NCI-H345 treated with DMSO at 0.1 percent for 48 hours (cell line): ENCODE data around the gene NKIRAS2.
A peak's percentile ranks its signal among the peaks of the same experiment; 100 is the strongest.

Experiments
- DNase-seq: peaks from one replicate; lab custom pipeline; 2025; ENCODE audit not compliant: unreplicated experiment; lab: John Stamatoyannopoulos, UW

Gene NKIRAS2

DNA sequence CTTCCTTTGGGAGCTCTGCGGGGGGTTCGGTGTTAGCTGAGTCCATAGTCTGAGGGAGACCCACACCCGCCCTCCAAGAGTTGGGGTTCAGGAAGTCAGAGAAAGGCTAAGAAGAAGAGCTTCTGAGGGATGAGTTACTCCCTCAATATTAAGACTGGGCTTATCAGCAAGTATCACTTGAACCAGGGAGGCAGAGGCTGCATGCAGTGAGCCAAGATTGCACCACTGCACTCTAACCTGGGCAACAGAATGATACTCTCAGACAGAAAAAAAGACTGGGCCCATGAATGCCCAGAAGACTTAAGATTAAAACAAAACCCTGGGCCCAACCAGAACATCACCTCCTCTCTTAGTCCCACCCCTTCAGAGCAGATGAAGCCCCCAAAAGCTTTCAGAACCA, 6.0 kb downstream of the NKIRAS2 start:
- DNase-seq, result no peak

DNA sequence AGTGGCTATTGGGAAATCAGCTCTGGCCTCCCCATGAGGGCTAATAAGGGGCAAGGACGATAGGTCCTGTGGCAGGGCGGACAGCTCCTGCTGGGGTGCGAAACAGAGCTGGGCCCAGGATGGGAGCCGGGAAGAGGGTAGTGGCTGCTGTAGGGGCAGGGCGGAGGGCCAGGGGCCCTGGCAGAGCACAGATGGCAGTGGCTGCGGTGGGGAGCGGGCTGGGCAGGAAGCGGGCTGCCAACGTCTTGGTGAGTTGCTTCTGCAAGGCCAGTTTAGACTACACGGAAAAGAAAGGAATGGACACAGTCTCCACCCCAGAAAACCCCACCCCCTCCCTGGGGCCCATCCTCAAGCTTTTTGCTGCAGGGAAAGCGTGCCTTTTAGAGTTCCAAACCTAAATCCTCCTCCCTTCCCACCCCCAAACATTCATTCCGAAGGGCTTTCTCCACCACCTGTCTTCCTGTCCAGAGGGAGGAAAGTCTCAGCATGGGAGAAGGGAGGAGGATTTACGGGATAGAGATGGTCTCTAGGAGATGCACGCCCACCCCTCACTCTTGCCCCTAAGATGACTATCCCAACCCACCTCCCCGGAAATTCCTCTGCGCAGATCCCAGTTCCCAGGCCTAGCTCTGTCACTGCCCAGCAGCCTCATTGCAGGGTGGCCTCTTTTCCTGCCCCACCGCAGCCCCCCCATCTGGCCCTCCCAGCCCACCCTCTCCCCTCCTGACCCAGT, 7.1 kb downstream of the NKIRAS2 start:
- no peak for DNase-seq

DNA sequence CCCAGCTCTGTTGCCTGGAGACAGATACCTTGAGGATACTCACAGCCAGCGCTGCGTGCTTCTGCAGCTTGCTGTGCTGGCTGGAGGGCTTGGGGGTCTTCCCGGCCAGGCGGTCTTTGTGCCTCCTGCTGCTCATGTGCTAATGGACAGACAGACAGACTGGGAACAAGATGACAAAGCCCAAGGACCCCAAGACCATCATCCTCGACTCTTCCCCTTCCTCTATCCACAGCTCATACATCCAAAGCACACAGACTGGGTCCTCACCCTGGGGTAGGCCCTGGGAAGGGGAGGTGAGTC, 7.7 kb downstream of the NKIRAS2 start:
- DNase-seq, result no peak

DNA sequence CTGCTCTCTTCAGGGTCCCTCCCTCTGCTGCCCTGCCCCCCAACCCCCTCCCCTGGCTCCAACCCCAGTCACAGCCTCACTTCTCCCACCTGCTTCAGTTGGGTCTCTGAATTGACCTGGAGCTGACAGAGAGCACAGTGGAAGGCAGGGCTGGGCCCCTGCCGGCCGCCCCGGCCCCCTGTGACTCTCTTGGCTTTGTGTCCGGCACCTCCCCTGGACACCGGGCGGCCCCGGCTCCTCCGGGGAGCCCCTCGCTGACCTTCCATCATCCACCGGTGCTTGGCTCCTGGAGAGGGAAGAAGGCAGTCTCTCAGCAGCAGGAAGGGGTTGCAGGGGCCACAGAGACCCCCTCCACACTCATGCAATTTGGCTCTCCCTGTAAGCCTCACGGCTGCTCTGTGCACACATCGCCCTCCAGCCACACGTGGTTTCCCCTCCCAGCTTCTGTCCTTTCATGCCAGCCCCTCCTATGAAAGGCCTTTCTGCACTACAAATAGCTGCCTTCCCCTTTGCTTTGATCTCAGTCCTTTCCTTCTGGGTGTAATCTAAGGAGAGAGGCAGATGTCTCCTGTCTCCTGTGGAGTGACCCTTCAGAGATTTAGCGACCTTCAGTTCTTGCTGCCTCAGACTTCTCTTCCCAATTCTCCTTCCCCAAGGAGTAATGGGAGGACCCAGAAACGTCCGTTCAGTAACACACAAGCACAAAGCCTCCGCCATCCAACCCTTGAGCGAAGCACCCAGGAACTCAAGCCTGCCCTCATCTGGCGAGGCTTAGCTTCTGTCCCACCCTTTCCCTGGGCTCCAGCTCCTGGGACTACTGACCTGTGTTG, 8.3 kb downstream of the NKIRAS2 start:
- DNase-seq, result no peak

DNA sequence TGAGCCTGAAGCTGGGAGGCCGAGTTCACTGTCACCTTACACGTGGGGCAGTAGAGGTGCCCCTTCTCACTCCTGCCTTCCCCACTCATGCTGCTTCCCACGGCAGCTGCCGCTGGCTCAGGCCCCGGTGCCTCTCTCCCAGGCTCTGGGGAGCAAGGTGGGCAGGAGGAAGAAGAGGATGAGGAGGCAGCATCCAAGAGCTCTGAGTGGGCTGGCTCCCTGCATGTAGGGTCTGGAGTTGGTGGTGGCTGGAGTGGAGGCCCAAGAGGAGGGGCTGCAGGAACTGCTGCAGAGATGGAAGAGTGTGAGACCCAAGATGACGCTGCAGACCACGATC, 8.9 kb downstream of the NKIRAS2 start:
- DNase-seq, result no peak

DNA sequence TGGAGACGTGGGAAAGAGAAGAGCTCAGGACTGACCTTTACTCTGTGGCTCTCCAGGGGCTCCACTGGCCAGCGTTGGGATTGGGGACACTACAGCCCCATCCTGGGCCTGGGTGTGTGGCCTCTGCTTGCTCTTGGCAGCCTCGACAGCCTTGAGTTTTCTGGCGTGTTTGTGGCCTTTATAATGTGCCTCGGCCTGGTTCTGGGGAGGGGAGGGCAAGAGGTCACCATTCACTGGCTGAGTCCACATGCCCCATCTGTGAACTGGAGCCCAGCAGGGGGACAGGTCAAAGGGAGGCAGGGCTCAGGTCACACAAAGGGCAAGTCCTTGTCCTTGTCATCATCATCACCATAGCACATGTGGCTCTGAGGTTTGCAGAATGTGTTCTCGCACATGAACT, 11.7 kb downstream of the NKIRAS2 start:
- DNase-seq, result no peak

DNA sequence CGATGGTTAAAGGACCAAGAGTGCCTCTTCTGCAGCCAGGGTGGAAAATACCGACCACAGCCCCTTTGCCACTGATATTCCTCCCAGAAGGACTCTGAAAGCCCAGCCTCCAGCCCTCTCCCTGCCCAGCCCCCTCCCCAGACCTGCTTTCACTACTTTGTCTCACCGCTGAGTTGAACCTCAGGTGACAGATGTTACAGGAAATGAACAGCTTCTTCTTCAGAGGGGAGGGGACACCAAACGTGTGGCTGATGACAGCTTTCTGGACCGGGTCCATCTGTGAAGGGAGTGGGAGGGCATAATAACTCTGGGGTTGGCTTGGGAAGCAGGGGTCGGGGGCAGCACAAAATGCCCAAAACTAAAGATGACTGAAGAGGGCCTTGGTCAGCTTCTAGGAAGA, 14.2 kb downstream of the NKIRAS2 start:
- DNase-seq, result no peak

DNA sequence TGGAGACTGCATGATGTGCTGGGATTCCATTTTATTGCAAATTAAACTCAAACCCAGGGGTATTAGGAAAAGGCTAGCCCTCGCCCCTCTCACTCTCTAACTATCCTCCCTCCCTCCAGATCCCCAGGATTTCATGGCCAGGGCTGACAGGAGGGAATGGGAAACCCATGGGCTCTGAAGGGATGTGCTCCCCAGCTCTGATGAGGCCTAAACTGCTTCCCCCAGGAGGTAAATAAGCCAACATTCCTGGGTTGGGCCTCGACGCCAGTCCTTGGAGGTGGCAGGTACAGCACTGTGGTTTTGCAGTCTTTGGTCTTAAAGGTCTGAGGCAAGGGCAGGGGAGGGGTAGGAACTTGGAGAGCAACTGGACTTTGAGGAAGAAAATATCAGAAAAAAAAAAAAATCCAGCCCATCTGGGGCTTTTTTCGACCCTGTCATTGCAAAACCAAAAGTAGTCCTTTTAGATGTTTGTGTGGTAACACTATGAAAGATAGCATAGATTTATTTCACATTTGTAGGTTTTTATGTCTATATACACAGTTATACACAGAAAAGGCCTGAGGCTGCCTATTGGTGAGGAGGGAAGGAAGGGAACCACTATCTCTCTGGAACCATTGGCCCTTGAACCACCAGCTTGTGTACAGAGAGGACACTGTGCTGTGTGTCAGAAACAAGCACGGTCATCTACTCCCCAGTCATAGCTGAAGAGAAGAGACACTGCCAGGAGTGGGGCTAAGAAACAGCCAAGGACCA, 18.5 kb downstream of the NKIRAS2 start:
- DNase-seq, result no peak

DNA sequence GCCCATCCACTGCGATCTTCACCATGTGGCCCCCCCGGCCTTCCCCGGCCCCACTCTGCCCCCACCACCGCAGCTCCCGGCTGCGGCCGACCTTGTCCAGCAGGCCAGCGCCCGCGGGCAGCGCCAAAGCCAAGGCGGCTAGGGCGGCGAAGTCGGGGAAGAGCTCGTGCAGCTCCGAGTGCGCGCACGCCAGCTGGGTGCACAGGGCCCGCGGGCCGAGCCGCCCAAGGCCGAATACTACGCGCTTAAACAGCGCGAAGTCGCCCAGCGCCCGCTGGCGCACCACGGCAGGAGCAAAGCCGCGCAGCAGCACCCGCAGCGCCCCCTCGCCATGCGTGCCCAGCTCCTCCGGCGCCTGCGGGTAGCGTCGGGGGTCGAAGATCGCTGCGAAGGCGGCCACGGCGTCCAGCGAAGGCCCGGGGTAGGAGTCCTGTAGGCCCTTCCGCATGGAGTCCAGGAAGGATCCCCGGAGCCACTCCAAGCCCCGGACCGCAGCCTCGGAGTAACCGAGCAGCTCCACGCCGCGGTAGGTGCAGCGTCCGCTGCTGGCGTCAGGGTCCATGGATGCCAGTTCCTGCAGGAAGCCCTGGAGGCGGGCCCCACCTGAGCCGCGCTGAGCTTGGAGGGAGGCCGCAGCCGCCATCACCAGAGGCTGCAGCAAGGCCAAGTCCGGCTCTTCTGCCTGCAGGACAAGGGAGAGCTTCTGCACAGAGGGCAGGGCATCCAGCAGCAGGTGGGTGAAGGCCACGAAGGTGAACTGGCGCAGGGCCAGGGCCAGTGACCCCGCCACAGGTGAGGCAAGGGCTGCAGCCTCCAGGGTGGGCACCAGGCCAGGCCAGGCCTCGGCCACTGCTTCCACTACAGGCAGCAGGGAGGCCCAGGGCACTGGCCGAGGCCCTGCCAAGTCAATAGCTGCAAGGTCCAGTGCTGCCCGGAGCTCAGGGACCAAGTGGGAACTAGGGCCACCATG, 20.2 kb downstream of the NKIRAS2 start:
- DNase-seq, result no peak

DNA sequence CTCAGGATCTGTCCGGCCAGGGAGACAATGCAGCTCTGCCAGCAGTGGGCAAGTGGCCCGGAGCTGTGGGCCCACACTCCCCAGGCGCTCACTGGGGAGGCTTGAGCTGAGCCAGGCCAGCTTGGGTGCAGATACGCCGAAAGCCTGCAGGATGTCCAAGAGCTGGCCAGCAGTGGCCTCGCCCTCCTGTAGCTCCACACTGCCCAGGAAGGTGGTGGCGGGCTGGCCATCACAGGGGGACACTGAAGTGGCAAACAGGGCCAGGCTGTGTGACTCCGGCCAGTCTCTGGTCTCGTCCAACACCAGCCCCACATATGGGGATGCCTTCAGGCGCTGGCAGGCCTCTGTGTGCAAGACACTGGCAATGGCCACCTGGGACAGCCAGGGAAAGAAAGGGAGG, 20.9 kb downstream of the NKIRAS2 start:
- DNase-seq, result no peak

DNA sequence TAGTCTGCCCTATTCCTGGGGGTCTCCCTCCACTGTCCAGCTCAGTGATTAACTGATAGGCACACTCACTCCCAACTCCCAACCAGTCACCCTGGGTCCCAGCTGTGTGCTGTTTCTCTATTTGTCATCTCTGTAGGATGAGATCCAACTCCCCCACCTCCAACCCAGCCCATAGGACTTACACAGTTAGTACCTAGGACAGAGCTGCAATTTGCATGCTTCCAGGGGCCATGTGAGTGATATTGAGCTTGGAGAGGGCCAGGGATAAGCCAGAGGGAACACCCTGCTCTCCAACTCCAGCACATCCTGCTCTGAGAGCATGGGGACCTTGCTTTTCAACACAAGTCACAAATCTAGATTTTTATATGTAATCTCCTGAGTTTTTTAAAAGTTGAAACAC, 21.7 kb downstream of the NKIRAS2 start:
- DNase-seq, result no peak

DNA sequence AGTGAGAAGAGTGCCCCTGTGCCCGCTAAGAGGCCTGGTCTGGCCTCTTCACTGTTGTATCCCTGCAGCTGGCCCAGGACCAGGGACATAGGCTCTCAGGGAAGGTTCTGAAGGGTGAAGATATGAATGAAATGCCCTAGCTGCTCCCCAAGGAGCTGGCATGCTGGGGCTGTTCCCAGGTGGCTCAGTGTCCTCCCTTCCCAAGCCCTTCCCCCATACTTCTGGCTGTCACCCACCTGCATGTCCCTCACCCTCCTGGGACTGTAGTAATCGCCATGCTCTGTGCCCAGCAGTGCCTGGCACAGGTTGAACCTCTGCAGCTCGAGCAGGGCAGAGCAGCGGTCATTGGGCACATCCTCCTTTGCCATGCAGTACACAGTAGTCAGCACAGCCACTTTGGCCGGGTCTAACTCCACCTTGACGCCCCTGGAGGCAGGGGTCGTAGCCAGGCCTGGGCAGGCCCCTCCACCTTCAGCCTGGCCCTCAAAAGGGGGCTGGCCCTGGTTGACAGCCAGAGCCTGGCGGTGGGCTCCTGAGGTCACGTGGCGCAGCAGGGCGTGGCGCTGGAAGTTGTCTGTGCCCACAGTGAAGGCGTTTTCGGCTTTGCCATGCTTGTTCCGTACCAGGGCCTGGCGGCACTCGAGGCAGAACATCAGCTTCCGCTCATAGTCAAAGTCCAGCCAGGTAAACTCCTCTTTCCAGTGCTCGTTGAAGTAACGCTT, 22.9 kb downstream of the NKIRAS2 start:
- DNase-seq, result no peak

DNA sequence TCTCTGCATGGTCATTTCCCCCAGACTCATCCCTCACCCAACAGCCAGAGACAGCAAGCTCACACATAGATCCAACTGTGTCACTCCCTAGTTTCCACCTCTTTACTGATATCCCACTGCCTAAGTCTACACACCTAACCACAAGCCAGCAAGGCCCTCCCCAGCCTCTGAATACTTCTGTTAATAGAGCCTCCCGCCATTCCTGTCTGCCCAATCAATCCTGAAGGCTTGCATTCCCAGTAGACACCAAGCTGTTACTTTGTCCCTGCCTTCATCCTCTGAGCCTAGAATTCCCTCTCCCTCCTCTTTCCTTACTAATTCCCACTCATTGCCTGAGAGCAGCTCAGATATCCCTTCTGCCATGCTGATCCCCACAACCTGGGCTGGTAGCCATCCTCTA, 25.8 kb downstream of the NKIRAS2 start:
- no peak for DNase-seq

DNA sequence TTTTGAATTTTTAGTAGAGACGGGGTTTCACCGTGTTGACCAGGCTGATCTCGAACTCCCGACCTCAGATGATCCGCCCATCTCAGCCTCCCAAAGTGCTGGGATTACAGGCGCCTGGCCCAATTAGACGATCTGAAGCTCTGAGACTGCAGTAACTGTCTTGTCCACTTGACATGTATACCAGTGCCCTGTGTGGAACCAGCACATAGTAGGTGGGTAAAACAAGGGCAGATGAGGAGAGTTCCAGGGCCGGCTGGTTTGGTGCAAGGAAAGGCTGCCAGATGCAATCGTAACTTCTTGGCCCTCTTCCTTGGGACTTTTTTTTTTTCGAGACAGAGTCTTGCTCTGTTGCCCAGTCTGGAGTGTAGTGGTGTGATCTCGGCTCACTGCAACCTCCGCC, 27.5 kb downstream of the NKIRAS2 start:
- no peak for DNase-seq

DNA sequence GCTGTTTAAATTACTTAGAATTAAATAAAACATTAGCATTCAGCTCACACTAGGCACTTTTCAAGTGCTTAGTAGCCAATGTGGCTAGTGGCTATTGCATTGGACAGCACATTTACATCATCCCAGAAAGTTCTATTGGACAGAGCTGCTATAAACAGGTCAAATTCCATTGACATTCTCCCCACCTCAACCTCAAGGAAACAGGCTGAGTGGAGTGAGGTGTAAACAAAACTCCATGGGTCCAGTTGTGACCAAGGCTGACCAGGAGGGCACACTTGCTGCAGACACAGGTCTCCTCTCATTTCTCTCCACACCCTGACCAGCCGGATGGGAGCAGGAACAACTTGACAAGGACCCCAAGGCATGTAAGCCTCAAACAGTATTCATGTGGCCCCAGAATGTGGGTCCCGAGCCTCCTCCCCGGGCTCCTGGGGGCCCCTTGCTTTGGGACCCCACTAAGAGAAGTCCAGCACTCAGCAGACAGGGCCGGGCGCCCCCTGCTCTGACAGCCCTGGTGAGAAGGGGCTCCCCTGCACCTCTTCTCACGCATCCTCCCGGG, 30.0 kb downstream of the NKIRAS2 start:
- DNase-seq, result no peak

DNA sequence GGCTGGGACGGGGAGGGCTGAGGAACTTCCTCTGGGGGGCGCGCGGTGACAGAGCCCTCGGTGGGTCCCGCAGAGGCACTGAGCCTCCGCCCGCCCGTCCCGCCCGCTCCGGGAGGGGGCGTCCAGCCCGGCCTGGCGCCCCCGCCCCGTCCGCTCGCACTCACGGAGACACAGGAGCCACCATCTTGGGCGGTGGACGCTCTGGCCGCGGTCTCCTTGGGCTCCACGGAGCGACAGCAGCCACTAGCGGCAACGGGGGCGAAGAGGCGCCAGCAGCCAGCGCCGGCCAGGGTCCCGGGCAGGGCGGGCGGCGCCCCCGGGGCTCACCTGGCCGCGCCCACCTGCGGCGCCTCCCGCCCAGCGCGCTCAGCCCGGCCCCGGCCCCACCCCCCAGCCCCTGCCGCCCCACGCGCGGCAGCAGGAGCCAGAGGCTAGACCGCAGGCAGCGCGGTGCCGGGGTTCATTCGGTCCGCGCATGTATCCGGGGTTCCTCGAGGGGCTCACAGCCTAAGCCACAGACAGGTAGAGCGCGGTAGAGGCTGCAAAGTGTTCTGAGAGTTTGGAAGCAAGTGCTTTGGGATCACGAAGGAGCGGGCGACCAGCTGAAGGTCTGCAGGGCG, 30.6 kb downstream of the NKIRAS2 start, which contains the start of gene C17orf113:
Gene C17orf113, minus strand, starts transcription at position 209 of the 620 bp plus-strand sequence. CDS start 7,225 bp downstream, outside the sequence.
- DNase-seq, result peak; percentile 30

DNA sequence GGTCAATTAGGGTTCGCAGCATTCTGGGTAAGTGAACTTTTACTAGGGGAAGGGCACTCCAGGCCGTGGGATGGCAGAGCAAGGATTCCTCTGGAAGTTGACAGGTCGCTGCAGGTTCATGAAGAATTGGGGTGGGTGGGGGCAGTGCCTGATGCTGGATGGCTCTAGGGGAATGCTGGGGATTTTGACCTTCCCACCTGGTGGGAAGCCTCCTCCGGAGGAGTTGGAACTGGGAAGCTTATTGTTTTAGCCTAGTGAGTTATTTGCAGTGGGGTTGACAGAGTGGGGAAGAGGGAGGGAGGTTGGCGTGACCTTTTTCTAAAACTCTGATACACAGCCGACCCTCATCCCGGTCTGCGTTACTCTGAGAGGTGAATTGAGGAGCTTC, 31.1 kb downstream of the NKIRAS2 start:
- no peak for DNase-seq

DNA sequence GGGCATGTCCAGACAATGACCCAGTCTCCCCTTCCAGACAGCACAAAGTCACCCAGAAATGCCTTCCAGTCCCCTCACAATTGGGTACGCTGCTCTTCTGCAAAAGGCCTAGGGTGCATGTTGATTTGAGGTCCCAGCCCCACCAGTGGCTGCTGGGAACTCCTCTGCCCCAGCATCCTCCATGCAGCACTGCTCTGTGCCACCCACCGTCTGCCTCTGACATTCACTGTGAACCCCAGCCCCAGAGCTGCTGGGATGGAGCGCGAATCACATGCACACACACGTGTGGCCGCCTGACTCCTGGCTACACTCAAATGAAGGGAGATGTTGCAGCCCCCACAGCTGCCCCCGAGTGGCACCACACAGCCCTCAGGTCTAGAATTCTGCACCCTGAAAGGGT, 31.8 kb downstream of the NKIRAS2 start:
- no peak for DNase-seq

DNA sequence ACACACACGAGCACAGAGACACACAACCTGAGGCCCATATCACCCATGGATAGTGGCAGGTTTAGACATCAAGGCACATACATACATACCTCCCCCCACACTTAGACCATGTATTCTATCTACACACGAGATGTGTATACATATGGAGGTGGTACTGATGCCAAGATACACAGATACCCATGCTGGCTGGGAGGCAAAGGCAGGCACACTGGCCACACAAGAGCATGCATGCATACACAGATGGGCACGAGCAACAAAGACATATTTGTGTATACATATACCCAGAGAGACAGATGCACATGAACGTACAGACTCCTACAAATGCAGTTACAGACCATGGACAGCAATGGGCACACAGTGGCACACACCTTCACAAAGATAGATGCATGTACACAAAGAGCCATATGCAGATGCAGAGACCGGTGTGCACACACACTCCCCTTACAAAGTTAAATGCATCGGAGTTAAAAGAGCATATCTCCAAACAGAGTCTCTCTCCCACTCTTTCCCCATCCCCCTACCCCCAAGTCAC, 32.5 kb downstream of the NKIRAS2 start:
- no peak for DNase-seq
